Left lung (tissue), 10 donors: ENCODE results near the gene NCKAP1. TPM values are rescaled to one million over a fixed set of nuclear protein-coding genes. Genes with fewer than 3 reads are reported as not detected.

ENCODE experiments used
- ATAC-seq: fragments of 200-7000 bp; cut with Tn5 transposase; one replicate; pipeline ENCODE4 v1.9.1; 2020; ENCODE audit warnings: moderate library complexity
- DNase-seq, 4 donors: peaks; one replicate each; pipeline ENCODE4 v3.0.0-alpha.2; 2013 to 2020
- H3K27ac ChIP-seq, 2 donors: fragments of 200-600 bp; sonication (generic) in 1 of 2; one replicate each; pipeline versions ENCODE4 v1.5.0 to v1.8.0; 2020 to 2021
- H3K27me3 ChIP-seq, 2 donors: fragments of 200-600 bp; sonication (generic) in 1 of 2; one replicate each; pipeline versions ENCODE4 v1.5.0 to v1.8.0; 2020 to 2021
- H3K36me3 ChIP-seq, 2 donors: fragments of 200-600 bp; sonication (generic) in 1 of 2; one replicate each; pipeline versions ENCODE4 v1.5.0 to v1.8.0; 2020 to 2021
- H3K4me1 ChIP-seq, 2 donors: fragments of 200-600 bp; one replicate each; pipeline ENCODE4 v1.8.0; 2021
- H3K4me3 ChIP-seq, 2 donors: fragments of 200-600 bp; sonication (generic) in 1 of 2; one replicate each; pipeline versions ENCODE4 v1.5.0 to v1.8.0; 2020 to 2021; ENCODE audit warnings: mild to moderate bottlenecking in 1 of 2
- H3K9me3 ChIP-seq, 2 donors: fragments of 200-600 bp; sonication (generic) in 1 of 2; one replicate each; pipeline versions ENCODE4 v1.5.0 to v1.8.0; 2020 to 2021
- intact Hi-C, 2 donors: fragments of 100-400 bp; cut with DNase I; formaldehyde crosslinking; loops; one replicate each; pipeline versions ENCODE4 v1.11.2 to v1.14.2; 2022
- polyA plus RNA-seq, 6 donors: library from polyadenylated mRNA; unstranded; fragments of 120-200 nt; gene quantifications; one replicate each; pipeline ENCODE4 v1.2.1, GENCODE V29; 2013; ENCODE audit not compliant: insufficient read length in 6 of 6
- total RNA-seq, 2 donors: library from RNA; stranded (reverse); fragmentation: NEBNext Ultra II Directional; extraction: Animal tissue kit (Norgen Biotek cat#: 25700); gene quantifications; one replicate each; pipeline ENCODE4 v1.2.1, GENCODE V29; 2021
- TF ChIP-seq, protein P1 (sequence below), 2 donors: fragments of 200-600 bp; sonication (generic) in 1 of 2; IDR thresholded peaks; one replicate each; pipeline versions ENCODE4 v1.5.0 to v1.8.0; 2021; ENCODE audit warnings: antibody characterized with exemption in 2 of 2
- donor health status: DM: no; HTN: yes; CAD: no.
- donor health status: DM: no; HTN: no; CAD: no.

Gene NCKAP1
- total and polyA plus RNA-seq, 8 donors = 98.3 to 128 (median 117) TPM

DNA sequence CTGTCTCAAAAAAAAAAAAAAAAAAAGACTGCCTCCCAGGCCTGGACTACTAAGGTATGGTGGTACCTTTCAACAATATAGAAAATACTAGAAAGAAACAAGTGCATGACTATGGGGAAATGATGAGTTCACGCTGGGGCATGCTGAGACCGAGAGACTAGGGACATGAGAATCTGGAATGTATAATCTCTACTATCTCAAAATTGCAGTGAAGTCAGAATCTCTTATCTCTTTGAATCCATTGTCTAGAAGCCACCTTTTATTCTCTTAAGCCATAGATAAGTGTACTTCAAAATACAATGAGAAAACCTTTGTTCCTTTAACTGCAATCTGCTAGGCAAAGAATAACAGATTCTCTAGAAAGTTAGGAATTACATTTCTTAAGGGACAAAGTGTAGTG lies 177.4 kb downstream of the NCKAP1 start:
- TF ChIP-seq, protein P1, sequence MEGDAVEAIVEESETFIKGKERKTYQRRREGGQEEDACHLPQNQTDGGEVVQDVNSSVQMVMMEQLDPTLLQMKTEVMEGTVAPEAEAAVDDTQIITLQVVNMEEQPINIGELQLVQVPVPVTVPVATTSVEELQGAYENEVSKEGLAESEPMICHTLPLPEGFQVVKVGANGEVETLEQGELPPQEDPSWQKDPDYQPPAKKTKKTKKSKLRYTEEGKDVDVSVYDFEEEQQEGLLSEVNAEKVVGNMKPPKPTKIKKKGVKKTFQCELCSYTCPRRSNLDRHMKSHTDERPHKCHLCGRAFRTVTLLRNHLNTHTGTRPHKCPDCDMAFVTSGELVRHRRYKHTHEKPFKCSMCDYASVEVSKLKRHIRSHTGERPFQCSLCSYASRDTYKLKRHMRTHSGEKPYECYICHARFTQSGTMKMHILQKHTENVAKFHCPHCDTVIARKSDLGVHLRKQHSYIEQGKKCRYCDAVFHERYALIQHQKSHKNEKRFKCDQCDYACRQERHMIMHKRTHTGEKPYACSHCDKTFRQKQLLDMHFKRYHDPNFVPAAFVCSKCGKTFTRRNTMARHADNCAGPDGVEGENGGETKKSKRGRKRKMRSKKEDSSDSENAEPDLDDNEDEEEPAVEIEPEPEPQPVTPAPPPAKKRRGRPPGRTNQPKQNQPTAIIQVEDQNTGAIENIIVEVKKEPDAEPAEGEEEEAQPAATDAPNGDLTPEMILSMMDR (IDR thresholded peaks at IDR 0.05) = no peak
- Histone ChIP-seq H3K4me1 (no peaks in the 10 kb centered on the region), H3K4me3 (no peak overlapping the region), H3K27ac (no peak overlapping the region), H3K9me3 (no peaks in the 10 kb centered on the region), H3K27me3 (peaks cover 0 to 24% of the 10 kb centered on the region in 2 donors), H3K36me3 (no peaks in the 10 kb centered on the region)
- intact Hi-C loops = no loop called here
- DNase-seq (no peak), ATAC-seq (no peak)

Other genes with a start within 250 kb of the NCKAP1 start
- 1 to 10 TPM in 1 of 2 donors, under 1 TPM in 1; 0.76 to 2.8 TPM for gene FRZB, start 171.8 kb downstream of the NCKAP1 start, total RNA-seq
- 1 to 10 TPM; 1.7 to 3.8 (median 2.6) TPM for gene FRZB, start 171.8 kb downstream of the NCKAP1 start, polyA plus RNA-seq
- gene DUSP19, start 40.3 kb upstream of the NCKAP1 start, total RNA-seq = 1 to 10 TPM; 4.2 to 5.9 TPM
- gene DUSP19, start 40.3 kb upstream of the NCKAP1 start, polyA plus RNA-seq = 1 to 10 TPM; 4.1 to 7.0 (median 5.9) TPM
- gene NUP35, start 86.0 kb upstream of the NCKAP1 start, total RNA-seq = 10 to 100 TPM; 13.3 to 15.5 TPM
- 10 to 100 TPM; 23.0 to 27.9 (median 25.9) TPM for gene NUP35, start 86.0 kb upstream of the NCKAP1 start, polyA plus RNA-seq